GM21529 (cell line): Measurements from ENCODE around the gene SAMD14.

Source experiments
- ATAC-seq: cut with Tn5 transposase; IDR thresholded peaks from one replicate; pipeline ENCODE4 v1.9.1; 2021; ENCODE audit not compliant: unreplicated experiment

The SAMD14 gene

GRCh38 chr17:50099003-50099402 is 31.0 kb downstream of the SAMD14 start:
- ATAC-seq, result no peak

GRCh38 chr17:50098583-50098982 is 31.4 kb downstream of the SAMD14 start:
- no peak for ATAC-seq

- ATAC-seq, result no peak
Measured at GRCh38 chr17:50097926-50098325, 32.0 kb downstream of the SAMD14 start.

GRCh38 chr17:50097455-50097854 is 32.5 kb downstream of the SAMD14 start:
- ATAC-seq, result no peak

- ATAC-seq, result no peak
Measured at GRCh38 chr17:50096758-50097157, 33.2 kb downstream of the SAMD14 start.

- no peak for ATAC-seq
Measured at GRCh38 chr17:50096092-50096491, 33.9 kb downstream of the SAMD14 start.

- ATAC-seq, result no peak
Measured at GRCh38 chr17:50095626-50096037, 34.3 kb downstream of the SAMD14 start.

- ATAC-seq, result peak; percentile 88
Measured at GRCh38 chr17:50094753-50095619, 35.0 kb downstream of the SAMD14 start, which contains the start of gene PDK2. Gene PDK2, plus strand, starts transcription at chr17:50095351. Its CDS starts 85 bp downstream, at chr17:50095436.

- no peak for ATAC-seq
Measured at GRCh38 chr17:50094243-50094752, 35.7 kb downstream of the SAMD14 start.

- ATAC-seq, result no peak
Measured at GRCh38 chr17:50093807-50094206, 36.2 kb downstream of the SAMD14 start.

GRCh38 chr17:50093246-50093645 is 36.7 kb downstream of the SAMD14 start:
- no peak for ATAC-seq

- no peak for ATAC-seq
Measured at GRCh38 chr17:50091918-50092285, 38.1 kb downstream of the SAMD14 start.

- no peak for ATAC-seq
Measured at GRCh38 chr17:50090971-50091917, 38.7 kb downstream of the SAMD14 start.

GRCh38 chr17:50090071-50090470 is 39.9 kb downstream of the SAMD14 start:
- ATAC-seq, result no peak

- no peak for ATAC-seq
Measured at GRCh38 chr17:50088952-50089825, 40.8 kb downstream of the SAMD14 start.

- ATAC-seq, result no peak
Measured at GRCh38 chr17:50087912-50088405, 42.0 kb downstream of the SAMD14 start.

- ATAC-seq, result peak; percentile 64
Measured at GRCh38 chr17:50087246-50087911, 42.6 kb downstream of the SAMD14 start.

GRCh38 chr17:50081757-50082156 is 48.2 kb downstream of the SAMD14 start:
- no peak for ATAC-seq

GRCh38 chr17:50080827-50081226 is 49.1 kb downstream of the SAMD14 start:
- no peak for ATAC-seq

- no peak for ATAC-seq
Measured at GRCh38 chr17:50080096-50080480, 49.9 kb downstream of the SAMD14 start.
